NCI-H345 (cell line): ENCODE data around the gene NELL1.

ENCODE experiments used
- DNase-seq: peaks from one replicate; lab custom pipeline; 2025; lab: John Stamatoyannopoulos, UW

The NELL1 gene

DNA sequence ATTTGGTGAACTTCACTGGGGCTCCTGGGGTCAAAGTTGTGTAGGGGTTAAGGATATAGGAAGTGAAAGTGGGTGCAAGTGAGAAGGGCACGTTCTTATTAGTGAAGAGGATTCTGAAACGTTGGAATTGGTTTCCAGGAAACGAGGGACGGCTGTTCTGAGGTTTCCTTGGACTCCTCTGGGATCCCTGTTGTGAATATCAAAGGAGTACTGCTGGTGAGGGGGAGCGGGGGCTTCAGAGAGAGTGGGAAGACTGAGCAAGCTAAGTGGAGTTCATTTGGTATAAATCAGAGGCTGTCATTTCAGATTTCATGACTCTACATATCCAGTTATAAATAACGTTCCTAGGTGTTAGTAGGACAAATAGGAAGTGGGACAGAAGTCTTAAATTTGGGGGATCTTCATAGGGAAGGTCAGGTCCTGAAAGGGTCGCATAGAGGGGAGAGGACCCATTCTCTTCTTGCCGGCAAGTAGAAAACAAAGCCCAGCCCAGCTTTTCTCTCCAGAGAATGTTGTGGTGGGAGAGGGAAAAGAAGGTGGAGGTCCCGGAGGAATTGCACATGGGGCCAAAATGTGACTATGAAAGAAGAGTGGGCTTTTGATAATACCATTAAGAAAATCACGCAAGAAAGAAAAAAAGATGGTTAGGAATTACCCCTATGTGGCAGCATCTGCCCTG, 1.1 kb upstream of the NELL1 start:
- no peak for DNase-seq

DNA sequence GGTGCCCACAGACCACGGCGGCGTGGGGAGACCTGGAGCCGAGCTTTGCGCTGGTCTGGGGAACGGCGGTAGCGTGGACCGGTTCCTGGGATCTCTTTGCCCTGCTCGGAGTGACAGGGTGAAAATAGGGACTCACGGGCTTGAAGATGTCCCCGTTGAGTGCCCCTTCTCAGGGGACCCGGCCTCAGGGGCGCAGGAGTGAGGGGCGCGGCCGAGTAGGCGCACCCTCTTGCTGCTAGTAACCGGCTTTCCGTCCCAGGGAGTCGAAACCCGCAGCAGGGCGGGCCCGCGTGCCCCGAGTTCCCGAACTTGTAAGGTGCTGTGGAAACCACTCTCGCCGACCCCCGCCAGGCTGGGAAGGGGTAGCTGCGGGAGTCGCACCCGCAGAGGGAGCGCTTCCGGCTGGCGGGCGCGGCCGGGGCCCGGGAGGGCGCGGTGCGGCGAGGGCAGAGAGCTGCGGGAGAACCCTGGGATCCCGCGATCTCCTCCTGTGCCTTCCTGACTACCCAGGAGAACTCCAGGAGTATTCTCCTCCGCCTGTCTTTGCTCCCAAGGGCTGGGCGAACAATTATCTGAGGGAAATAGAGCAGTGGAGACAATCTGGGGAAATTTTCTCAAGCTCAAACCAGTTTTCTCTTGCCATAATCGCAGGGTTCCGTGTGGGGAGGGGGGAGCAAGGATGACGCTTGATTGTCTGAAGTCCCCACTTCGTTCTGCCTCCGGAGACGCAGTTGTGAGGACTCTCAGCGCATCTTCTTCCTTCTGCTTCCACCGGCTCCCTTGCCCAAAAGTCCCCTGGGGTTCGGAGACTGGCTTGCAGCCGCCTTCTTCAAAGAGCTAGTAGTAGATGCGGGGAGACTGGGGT, 666 bp downstream of the NELL1 start:
- DNase-seq, result peak; percentile 43

DNA sequence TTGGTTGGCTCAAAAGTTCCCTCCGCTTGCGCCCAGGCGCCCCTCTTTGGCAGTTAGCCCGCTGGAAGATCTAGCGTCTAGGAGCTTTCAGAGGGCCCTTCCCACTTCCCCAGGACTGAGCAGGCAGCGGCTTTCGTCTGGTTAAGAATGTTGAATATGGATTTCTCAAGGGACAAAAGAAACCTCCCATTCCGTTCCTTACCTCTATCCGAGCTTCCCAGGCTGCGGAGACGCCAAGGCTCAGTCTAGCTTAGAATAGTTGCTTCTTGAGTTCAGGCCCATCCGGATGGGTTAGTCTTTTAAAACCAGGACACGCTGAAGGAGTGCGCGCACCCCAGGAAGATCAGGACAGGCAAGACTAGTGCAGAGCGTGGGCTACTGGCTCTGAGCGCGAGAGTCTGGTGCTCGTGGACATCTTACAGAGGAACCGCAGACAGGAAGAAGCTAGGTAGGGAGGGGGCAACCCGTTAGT, 1.6 kb downstream of the NELL1 start:
- DNase-seq, result peak; percentile 35

DNA sequence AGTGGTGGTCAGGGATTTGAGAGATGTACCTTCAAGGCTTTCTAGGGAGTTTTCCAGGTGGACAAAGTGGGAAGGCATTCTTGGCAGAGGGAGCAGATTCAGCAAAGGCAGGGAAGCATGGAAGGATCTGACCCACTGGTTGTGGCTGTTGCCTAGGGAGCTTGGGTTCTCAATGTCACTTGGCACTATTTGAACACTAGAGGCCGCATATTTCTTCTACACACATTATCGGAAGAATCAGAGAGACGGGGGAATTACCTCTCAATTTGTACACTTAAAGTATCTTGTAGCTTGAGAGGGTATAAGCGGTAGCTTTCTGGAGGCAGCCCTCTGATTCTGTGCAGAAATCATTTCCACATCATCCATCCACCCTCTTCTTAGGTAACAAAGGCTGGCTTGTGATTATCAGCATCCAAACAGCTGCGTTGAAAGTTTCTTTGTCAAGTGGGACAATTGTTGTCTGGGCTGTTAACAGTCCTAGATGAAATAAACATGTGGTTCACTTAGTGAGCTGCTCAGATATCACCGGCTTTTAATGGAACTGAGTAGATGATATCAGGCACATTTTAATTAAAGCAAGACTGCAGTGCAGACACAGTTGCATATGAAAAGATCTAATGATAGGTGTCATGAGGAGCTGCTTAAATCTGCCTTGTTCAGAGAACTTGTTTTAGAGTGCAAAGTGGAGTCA, 2.6 kb downstream of the NELL1 start:
- DNase-seq, result peak; percentile 79

DNA sequence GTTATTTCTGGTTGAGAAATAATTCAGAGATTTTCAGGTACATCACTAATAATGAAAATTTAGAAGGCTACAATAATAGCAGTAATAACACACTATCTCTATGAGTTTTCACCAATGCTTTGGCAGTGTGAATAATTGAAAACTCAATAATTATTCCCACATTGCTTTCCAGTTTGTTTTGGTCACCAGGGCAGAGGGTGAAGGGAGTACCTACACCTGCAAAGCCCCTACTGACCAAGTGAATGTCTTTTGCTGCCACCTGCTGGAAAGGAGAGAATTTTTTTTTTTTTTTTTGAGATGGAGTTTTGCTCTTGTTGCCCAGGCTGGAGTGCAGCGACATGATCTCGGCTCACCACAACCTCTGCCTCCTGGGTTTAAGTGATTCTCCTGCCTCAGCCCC, 3.2 kb downstream of the NELL1 start:
- DNase-seq, result peak; percentile 50

DNA sequence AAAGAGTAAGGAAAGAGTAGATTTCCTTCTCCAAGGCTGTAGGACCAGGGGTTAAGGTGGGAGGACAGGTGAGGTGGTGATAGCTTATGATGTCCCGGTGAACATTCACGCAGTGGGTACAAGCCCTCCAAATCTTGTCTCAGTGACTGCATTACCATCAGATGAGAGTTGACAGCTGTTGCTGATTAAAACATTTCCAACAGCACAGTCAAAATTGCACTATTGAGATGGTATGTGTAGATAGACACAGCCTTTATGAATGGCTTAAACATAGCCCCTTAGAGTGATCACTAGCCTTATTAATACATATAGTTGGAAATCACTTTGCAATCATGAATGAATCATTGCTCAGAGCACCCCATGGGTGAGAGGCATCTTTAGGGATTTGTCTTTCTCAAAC, 7.3 kb downstream of the NELL1 start:
- DNase-seq, result no peak

DNA sequence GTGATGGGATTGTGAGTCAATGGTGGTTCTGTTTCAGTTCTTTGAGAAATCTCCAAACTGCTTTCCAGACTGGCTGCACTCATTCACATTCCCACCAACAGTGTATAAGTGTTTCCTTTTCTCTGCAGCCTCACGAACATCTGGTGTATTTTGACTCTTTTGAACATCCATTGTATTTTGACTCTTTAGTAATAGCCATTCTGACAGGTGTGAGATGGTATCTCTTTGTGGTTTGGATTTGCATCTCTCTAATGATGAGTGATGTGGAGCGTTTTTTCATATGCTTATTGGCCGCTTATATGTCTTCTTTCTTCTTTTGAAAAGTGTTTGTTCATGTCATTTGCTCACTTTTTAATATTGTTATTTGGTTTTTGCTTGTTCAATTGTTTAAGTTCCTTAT, 19.4 kb downstream of the NELL1 start:
- DNase-seq, result peak; percentile 22

DNA sequence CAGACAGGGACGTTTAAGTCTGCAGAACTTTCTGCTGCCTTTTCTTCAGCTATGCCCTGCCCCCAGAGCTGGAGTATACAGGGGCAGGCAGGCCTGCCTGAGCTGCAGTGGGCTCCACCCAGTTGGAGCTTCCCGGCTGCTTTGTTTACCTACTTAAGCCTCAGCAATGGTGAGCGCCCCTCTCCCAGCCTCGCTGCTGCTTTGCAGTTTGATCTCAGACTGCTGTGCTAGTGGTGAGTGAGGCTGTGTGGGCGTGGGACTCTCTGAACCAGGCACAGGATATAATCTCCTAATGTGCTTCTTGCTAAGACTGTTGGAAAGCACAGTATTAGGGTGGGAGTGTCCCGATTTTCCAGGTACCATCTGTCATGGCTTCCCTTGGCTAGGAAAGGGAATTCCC, 38.5 kb downstream of the NELL1 start:
- DNase-seq, result peak; percentile 34

DNA sequence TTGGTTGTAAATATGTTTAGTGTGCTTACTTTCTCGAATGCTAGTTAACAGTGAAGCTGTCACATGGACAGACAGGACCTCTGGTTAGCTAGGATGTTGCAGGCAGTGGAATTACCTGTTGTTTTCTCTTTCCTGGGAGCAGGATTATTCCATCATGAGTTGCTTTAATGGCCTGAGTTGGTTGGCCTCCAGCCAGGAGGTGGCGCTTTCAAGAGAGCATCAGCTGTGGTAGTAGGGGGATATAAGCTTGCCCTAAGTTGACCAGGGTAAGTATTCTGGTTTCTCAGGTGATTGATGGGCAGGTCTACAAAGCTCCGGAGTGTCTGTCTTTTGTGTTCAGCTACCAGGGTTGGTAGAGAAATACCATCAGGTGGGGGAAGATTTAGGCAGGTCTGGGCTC, 43.5 kb downstream of the NELL1 start:
- DNase-seq, result peak; percentile 14

DNA sequence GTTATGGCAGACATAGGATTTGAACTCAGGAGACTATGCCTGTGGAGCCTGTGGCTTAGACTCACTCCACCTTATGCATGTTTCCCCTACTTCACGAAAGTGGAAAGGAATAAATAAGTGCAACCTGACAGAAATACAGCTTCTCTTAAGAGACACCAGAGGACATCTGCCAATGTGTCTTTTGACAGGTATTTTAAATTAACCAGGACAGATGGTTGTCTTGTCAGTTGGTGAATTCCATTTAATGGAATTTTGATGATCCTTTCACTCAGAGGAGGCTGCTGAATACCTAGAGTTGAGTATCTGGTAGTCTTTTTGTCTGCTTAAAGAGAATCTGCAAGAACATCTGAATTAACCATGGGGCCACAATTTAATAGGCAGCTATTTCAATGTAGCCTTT, 46.1 kb downstream of the NELL1 start:
- DNase-seq, result no peak

DNA sequence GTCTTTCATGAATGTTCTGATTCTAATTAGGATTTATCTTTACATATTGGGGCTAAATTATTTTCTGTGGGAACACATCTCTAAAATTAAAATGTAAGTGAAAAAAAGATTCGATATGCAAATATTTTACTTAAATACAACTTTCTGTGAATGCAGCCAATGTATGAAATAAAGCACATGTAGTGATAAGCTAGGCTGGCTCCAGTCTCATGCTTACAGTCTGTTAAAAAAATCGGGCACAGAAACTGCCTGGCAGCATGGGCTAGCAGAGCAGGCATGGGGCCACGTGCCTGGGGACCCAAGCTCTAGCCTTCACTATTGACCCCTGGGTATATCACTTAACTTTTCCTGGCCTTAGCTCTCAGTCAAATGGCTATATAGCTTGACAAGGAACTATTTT, 46.5 kb downstream of the NELL1 start:
- no peak for DNase-seq

DNA sequence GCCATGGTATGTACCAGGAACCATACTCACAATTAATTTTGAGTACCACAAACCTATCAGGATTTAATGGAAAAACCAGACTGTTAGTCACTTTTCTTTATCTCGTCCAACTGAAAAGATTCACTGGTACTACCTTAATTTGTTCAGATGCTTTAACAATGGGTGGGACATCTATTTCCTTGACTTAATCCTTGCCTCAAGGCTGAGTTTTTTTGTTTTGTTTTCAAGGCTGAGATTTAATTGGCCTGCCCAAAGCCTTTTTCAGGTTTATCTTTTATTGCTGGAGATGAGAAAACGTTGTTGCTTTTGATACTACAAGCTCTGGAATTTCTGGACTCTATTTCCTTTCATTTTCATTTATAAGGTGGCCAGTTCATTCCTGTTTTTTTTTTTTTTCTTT, 50.4 kb downstream of the NELL1 start:
- no peak for DNase-seq

DNA sequence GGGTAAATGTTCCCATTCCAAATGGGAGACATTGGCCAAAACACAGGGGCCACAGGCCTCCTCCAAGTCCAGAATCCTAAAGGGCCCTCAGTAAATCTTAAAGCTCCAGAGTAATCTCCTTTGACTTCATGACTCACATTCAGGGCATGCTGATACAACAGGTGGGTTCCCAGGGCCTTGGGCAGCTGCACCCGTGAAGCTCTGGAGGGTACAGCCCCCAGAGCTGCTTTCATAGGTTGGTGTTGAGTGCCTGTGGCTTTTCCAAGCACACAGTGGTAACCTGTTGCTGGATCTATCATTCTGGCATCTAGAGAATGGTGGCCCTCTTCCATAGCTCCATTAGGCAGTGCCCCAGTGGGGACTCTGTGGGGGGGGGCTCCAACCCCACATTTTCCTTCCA, 54.0 kb downstream of the NELL1 start:
- no peak for DNase-seq

DNA sequence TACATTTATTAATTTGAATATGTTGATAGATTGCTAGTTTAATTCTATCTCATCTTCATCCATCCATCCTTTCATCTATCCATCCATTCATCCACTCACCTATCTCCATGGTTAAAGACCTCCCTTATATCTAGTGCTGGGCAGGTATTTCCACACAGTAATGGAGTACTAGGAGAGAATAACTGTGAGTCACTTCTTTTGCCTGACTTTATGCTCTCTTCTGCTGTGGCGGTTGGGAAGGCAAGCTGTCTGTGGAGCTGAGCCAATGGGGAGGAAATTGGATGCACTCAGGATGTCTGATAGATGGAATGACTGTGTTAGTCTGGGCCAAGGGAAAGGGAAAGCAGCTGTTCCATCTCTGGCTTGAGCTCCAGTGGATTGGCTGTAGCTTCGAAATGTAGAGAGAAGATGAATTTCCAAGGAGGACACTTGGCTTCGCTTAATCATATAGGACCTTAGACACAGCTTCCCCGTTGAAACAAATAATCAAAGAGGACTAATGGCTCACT, 60.3 kb downstream of the NELL1 start:
- DNase-seq, result no peak

DNA sequence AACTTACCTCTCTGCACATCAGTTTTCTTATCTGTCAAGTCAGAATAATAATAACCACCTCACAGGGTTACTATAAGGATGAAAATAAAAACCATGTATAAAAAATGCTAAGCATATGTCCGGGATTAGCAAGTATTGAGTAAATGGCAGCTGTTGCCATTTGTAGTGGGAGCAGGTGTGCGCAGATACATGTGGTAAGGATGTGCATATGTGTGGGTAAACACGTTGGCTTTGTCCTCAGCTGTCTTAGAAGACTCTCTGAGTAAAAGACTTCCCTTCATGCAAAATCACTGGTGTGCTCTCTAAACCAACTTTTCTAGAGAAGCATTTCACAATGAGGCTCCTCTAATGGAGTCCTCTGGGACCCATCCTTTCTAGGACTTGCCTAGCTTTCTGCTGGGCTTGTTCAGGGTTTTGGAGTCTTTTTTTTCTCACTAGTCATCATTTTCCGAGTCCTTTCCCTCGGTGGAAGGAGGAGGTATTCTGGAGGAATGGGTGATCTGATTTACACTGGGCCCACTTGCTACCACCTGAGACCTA, 62.4 kb downstream of the NELL1 start:
- DNase-seq, result peak; percentile 13

DNA sequence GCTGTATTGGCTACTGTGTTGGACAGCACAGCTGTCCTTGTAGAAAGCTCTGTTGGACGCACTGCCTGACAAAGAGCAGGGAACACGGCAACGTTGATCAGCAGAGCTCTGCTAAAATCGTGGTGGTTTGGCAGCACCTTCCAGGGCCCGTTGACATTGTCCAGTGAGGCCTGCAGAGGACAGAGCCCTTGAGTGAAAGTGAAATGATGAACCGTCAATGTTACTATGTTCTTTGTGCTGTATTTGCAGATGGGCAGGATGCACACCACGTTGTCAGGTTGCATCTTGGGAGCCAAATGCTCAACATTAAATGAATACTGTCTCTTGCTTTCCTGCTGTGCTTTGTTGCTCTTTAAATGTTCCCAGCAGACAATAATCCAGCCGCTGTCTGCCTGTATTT, 69.7 kb downstream of the NELL1 start:
- peak; percentile 86 for DNase-seq

DNA sequence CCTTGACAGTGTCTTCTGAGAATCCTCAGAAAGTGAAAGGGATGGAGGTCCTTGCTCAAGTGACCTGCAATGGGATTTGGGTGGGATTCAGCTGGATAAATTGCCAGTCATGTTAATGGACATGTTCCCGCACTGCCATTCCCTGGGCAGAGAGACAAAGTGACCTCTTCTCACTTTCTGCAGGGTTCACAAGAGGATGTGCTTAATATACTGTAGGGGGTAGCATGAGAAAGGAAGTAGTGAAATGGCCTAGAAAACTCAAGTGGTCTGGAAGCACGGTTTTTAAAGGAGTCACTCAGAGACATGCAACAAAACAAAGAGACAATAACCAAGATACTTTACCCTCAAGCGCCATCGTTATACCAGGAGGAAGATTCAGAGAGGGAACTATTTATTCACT, 70.2 kb downstream of the NELL1 start:
- DNase-seq, result peak; percentile 68

DNA sequence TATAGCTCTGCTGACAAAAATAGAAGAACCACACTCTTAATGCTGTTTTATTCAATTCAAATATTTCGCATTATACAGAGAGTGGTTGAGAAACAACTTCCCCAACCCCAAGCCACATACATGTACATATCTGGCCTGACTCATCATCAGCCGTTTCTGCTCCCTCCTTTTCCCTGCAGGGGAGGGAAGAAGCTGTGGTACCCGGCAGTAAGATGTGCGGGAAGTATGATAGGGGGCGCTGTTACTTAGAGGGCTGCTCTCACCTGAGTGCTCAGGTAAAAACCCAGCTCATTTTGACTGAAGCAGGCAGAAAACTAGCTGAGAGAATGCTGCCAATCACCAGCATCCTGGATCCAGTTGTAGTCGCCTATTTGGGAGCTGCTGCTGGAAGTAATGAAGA, 85.5 kb downstream of the NELL1 start:
- DNase-seq, result peak; percentile 39

DNA sequence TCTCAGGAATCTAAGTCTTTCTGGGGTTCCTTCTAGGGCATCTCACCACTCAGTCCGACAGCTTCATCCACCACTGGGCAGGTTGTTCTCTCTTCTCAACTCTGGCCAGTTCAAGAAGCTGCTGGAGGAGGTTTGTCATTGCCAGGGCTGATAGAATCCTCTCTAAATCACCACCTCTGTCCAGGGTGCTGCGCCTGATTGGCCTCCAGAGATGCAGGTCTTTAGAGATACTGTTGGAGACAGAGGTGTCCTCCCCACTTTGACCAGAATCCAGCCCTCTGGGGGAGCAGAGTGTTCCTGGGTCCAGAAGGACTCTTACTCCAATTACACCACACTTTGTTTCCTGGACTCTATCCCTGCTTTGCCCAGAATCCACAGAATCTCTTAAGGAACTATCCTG, 90.2 kb downstream of the NELL1 start:
- DNase-seq, result no peak

DNA sequence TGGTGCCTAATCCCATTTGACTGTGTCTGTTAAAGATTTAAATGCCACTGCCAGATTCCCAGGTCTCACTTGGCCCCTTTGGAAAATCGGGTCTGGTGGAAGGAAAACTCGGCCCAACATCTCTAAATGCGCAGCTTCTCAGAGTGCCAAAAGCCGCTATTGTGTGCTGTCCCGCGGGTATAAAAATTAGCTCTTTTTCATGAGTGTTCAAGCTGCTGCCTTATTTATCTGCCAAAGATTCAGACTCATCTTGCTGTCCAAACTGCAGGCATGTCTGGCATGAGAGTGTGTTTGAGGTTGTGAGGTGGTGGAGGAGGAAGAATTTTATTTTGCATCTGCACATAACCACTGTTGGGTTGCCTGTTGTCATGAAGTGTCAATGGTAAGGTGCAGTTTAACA, 91.4 kb downstream of the NELL1 start:
- DNase-seq, result no peak

DNA sequence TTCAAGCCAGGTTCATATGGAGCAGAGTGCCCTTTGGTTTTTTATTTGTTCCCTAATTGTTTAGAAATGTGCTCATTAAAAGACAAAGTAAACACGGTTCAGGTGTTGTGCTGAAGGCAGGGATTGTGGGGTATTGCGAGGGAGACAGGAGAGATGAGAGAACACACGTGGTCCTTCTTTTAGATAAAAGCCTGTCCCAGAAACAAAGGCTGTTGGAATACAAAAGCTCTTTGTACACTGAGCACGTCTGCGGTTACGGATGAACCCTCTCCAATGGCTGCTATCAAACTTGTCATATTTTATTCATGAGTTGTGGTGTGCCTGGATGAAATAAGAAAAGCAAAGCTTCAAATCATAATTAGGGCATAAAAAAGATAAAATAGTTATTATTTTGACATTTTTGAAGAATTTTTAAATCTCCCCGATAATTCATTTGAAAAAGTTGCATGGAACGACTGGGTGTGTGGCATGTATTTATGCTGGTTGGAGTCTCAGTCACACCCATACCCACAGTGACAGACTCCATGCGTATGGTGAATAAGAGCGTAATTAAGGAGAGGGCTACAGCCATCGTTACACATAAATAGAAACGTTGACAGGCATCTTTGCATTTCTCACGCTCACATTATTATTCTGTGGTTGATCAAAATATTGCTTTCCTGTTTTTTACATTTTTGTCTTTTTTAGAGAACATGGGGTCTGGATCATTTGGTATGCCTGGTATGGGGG, 92.9 kb downstream of the NELL1 start:
- DNase-seq, result peak; percentile 98

DNA sequence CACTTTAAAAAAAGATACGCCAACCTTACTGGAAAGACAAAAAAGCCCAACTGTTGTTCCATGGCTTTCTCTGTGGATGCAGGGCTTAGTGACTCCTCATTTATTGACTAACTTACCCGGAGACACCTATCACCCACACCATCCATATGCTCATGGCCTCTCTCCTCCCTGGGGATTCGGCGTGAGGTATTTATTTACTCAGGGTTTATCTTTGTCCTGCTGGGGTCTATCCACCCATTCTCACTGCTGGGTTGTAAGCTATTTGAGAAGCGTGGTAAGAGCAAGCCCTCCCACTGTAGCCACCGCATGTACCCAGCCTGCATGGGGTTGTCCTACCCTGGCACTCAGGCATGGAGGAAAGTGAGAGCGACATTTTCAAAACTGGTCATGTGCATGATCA, 93.6 kb downstream of the NELL1 start:
- DNase-seq, result peak; percentile 93
